Skeletal muscle cell (primary cell): ENCODE measurements around the gene ST6GAL1.

Experiments used
- DNase-seq: peaks from one replicate; pipeline ENCODE4 v3.0.0-alpha.2; 2010; ENCODE audit warnings: low read depth
- H3K4me3 ChIP-seq: 2 replicates; pipeline ENCODE4 v1.5.1; 2011; ENCODE audit warnings: low read depth, mild to moderate bottlenecking, control low read depth, low read length, moderate library complexity

Gene ST6GAL1

GRCh38 chr3:186909078-186909853, 21.1 kb upstream of the ST6GAL1 start:
- H3K4me3 ChIP-seq, result no peak overlapping the region
- no peak for DNase-seq

- DNase-seq, result no peak
- H3K4me3 ChIP-seq, result no peak overlapping the region
Observed at GRCh38 chr3:186915806-186916796, 14.2 kb upstream of the ST6GAL1 start.

- DNase-seq, result no peak
- H3K4me3 ChIP-seq, result no peak overlapping the region
Observed at GRCh38 chr3:186917512-186918312, 12.6 kb upstream of the ST6GAL1 start.

DNA sequence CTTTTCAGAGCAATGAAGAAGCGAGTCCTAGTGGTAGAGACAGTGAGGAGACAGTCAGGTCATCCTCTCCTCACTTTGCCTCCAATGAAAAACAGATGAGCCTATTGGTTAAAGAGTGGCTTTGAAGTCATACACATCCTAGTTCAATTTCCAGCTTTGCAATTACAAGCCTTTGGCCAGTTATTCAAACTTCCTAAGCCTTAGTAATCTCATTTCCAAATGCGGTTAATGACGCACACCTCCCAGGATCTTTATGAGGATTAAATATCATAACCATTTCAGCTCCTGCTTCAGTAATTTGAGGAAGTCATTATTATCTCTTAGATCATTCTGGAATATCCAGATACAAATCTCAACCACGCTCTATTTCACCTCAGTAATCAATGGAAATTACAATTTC, 10.0 kb upstream of the ST6GAL1 start:
- H3K4me3 ChIP-seq, result no peak overlapping the region
- DNase-seq, result no peak

GRCh38 chr3:186920796-186921195, 9.5 kb upstream of the ST6GAL1 start:
- H3K4me3 ChIP-seq, result no peak overlapping the region
- no peak for DNase-seq

DNA sequence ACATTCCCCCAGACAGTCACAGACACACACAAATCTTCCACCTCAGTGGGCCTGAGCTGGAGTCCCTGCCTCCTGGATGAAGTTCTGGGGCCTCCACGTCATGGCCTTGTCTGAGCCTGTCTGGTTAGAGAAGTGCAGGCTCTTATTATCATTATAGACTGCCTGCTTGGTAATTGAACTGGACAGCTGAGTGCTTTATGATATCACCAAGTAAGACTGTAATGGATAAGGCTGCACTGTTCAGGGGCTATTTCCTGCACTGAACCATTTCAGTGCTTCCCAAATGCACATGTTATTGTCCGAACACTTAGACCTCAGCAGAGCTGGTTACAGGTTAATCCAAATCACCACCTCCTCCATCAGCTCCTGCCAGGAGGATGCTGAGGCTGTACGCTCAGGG, 8.7 kb upstream of the ST6GAL1 start:
- DNase-seq, result no peak
- H3K4me3 ChIP-seq, result no peak overlapping the region

GRCh38 chr3:186922224-186922623, 8.1 kb upstream of the ST6GAL1 start:
- no peak for DNase-seq
- no peak overlapping the region for H3K4me3 ChIP-seq

DNA sequence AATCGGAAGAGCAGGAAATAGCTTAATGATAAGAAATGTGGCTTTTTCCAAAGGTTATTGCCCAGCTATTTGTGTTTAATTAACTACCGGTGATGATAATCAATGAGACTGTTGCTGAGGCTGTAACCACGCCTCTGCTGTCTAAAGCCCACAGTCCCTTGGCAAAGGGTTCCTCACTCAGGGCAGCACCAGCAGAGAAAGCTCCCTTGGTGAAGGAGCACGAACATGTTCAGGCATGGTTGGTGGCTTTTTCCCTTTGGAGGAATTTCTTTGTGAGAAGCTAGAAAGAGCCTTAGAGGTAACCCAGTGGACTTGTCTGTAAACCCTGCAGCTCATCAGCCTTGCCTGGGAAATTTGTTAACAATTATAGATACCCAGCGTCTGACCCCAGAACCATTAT, 7.5 kb upstream of the ST6GAL1 start:
- DNase-seq, result no peak
- no peak overlapping the region for H3K4me3 ChIP-seq

DNA sequence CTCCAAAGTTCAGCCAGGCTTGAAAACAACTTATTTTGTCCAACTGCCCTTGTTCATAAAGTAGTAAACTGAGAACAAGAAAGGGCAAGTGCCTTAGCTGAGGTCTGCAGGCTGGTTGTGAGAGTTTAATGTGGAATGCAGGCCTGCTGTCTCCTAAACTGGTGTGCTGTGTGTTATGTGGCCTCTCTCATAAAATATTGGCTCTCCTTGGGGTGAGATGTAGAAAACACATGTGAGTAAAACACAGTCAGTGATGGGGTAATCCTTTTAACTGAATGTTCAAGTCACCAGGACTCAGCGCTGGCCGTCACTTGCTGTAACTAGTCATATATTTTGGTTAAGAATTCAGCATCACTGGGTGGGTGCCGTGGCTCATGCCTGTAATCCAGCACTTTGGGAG, 7.1 kb upstream of the ST6GAL1 start:
- no peak overlapping the region for H3K4me3 ChIP-seq
- no peak for DNase-seq

- H3K4me3 ChIP-seq, result no peak overlapping the region
- no peak for DNase-seq
Observed at GRCh38 chr3:186925826-186926225, 4.5 kb upstream of the ST6GAL1 start.

GRCh38 chr3:186929186-186929585, 1.1 kb upstream of the ST6GAL1 start:
- DNase-seq, result no peak
- no peak overlapping the region for H3K4me3 ChIP-seq

DNA sequence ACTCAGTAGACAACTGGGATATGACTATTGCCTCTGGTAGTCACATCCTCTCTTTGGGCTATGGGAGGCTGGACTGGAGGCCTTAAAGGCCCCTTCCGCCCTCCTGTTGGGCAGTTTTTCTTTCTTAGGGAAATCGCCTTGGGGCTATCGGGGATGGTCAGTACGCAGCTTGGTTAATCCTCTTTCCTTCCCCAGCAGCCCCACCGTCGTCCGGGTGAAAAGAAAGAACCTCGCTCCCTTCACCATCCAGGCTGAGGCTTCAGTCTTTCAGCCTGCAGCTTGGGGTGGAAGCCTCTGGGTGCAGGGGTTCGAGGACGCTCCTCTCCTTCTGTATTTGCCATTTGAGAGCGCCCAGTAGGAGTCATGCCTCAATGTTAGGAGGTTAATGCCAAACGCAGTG, 641 bp upstream of the ST6GAL1 start:
- peak overlapping the region; percentile 77 for H3K4me3 ChIP-seq
- no peak for DNase-seq

DNA sequence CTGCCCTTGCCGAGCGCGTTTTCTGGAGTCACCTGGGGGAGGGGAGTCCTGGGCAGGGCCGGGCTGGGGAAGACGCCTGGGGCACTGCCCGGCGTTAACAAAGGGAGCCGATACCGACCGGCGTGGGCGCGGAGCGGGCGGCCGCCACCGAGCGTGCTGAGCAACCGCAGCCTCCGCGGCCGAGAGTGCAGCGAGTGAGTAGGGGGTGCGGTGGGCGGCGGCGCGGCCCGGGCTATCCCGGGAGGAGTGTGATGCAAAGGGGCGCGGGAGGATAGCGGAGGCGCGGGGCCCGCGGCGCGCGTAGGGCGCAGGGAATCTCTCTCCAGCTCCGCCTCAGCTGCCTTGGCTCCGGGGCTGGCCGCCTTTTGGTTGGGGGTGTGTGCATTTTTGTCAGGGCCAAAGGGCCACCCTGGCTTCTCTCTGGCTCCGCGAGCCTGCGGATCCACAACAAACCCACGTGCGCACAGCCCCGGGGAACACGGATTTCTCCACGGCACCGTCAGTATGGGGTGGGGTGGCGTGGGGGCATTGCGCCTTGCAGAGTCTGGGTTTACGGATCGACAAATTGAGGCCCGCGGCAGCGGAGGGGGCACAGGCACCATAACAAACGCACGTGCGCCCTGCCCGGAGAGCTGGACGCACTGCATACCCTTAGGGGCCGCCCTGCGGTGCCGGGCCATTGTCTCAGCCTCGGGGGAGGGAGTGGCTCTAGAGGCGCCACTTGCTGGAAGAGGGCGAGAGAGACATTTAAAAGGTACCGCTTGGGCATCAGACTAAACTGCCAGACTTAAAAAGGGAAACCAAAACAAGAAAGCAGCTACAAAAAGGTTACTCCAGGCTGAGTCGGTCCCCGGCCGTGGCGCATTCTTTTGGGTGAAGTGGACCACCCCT, 560 bp downstream of the ST6GAL1 start:
- DNase-seq, result no peak
- peak overlapping the region; percentile 77 for H3K4me3 ChIP-seq

- peak overlapping the region; percentile 77 for H3K4me3 ChIP-seq
- DNase-seq, result no peak
Observed at GRCh38 chr3:186931532-186932280, 1.4 kb downstream of the ST6GAL1 start.

DNA sequence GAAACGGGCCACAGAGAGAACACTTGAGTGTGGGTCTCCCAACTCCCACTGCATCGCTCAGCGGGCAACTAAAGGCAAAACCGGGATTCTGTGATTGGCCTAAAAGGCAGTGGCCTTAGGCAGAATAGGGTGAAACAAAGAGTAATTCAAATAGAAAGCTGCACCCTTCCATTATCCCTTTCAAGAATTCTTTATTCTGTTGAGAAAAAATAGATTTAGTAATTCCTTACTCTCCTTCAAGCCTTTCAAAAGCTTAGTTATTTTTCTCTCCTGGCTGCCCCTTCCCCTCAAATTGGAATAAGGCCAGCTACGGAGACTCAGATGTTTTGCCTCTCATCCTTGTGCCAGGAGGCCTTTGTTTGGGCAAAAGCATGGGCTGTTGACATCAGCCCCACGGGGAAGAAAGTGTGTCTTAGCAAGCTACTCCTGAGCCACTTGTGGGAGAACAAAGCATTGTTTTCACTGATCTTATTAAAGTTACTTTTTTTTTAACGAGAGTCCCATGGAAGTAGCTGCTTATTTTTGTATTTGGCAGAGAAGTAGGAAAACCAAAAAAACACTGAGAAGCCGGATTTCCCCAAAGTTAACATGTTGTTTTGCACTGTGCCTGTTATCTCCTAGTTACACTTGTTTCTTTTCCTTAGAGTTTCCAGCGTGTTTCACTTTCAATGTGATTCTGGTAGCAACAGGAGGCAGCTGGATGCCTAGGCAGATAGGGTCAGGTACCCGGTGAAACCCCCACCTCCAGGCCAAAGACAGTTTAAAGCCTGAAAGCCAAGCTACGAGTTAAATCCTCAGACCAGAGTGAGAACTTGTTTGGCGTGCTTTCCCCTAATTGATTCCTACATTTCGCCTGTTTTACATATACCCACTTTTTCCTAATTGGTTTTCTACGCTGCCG, 2.2 kb downstream of the ST6GAL1 start:
- peak overlapping the region; percentile 77 for H3K4me3 ChIP-seq

GRCh38 chr3:186933816-186934215, 3.5 kb downstream of the ST6GAL1 start:
- no peak for DNase-seq
- no peak overlapping the region for H3K4me3 ChIP-seq

More for the DNA sequence above, 2.2 kb downstream of the ST6GAL1 start:
- DNase-seq, result no peak

GRCh38 chr3:186935133-186935532, 4.8 kb downstream of the ST6GAL1 start:
- no peak overlapping the region for H3K4me3 ChIP-seq
- no peak for DNase-seq
